ENCODE data around the gene ZNF320. TPM values are rescaled to one million over a fixed set of nuclear protein-coding genes. Genes with fewer than 3 reads are reported as not detected.
"Not testable (repeated sequence)": the region's sequence is repeated elsewhere in the genome, so short reads cannot be mapped to it uniquely, and the experiment has no call there.

The ZNF320 gene
- total RNA-seq, 2 donors from 2014 or later, result 20.0 to 42.9 TPM

- intact Hi-C loops (cut with DNase I), result no loop called here
- WGBS, result 50% methylated on average over 8 of the region's 8 CpGs
- DNase-seq (ENCODE audit: low spot score), result no peak
- Histone ChIP-seq H3K4me3 (no peak overlapping the region), H3K27ac (peak overlapping the region; percentile 74 to 80), H3K4me1 (replicated peaks) (peaks cover 13% of the 10 kb centered on the region), H3K9me3 (no peaks in the 10 kb centered on the region), H3K27me3 (replicated peaks; ENCODE audit: insufficient read depth) (no peaks in the 10 kb centered on the region), H3K36me3 (no peaks in the 10 kb centered on the region)
- TF ChIP-seq POLR2A (IDR thresholded peaks at IDR 0.05) (no peak), CTCF (IDR thresholded peaks at IDR 0.05) (no peak), POLR2AphosphoS5 (IDR thresholded peaks at IDR 0.05) (no peak)
Measured at GRCh38 chr19:52935434-52935833, 38.0 kb upstream of the ZNF320 start.

- H3K27me3 ChIP-seq (replicated peaks; ENCODE audit: insufficient read depth); H3K4me3 ChIP-seq; intact Hi-C loops (cut with DNase I); H3K36me3 ChIP-seq; H3K9me3 ChIP-seq; H3K4me1 ChIP-seq (replicated peaks); DNase-seq (ENCODE audit: low spot score): not testable (repeated sequence)
- peak overlapping the region; percentile 80 to 92 for H3K27ac ChIP-seq
- 71% methylated on average over 9 of the region's 9 CpGs for WGBS
Measured at GRCh38 chr19:52924641-52925040, 27.2 kb upstream of the ZNF320 start.

GRCh38 chr19:52923778-52924593 is 26.6 kb upstream of the ZNF320 start:
- Histone ChIP-seq H3K9me3 (no peaks in the 10 kb centered on the region), H3K27ac (peak overlapping the region; percentile 80 to 92), H3K27me3 (replicated peaks; ENCODE audit: insufficient read depth) (no peaks in the 10 kb centered on the region), H3K4me1 (replicated peaks) (peaks cover 5% of the 10 kb centered on the region), H3K36me3 (no peaks in the 10 kb centered on the region), H3K4me3 (peak overlapping the region; percentile 42 to 56)
- WGBS, result 36% methylated on average over 18 of the region's 18 CpGs
- intact Hi-C loops (cut with DNase I), result loop anchor here (2.0 kb wide), 1 partner anchor 39 kb away; the partner anchor contains the start of gene ZNF816
- TF ChIP-seq CTCF (IDR thresholded peaks at IDR 0.05) (no peak), POLR2AphosphoS5 (IDR thresholded peaks at IDR 0.05) (peak; percentile 3), POLR2A (IDR thresholded peaks at IDR 0.05) (peak; percentile 9)
- no peak for DNase-seq (ENCODE audit: low spot score)

GRCh38 chr19:52922841-52923777 is 25.7 kb upstream of the ZNF320 start, which contains the start of gene ZNF888:
TSS of gene ZNF888 (minus strand) at chr19:52923428. CDS start at chr19:52917873, 5,555 bp downstream.
- Histone ChIP-seq H3K4me3 (peak within 1 kb of the TSS; percentile 42 to 56), H3K36me3 (no peaks in the 10 kb centered on the region), H3K9me3 (no peaks in the 10 kb centered on the region), H3K27me3 (replicated peaks; ENCODE audit: insufficient read depth) (no peaks in the 10 kb centered on the region), H3K27ac (peak within 1 kb of the TSS; percentile 80 to 92), H3K4me1 (replicated peaks) (peaks cover 5% of the 10 kb centered on the region)
- WGBS, result 2% methylated on average over 55 of the region's 55 CpGs
- intact Hi-C loops (cut with DNase I), result loop anchor here (2.0 kb wide), 1 partner anchor 40 kb away; the partner anchor contains the start of gene ZNF816
- peak; percentile 88 for TF ChIP-seq POLR2AphosphoS5 (IDR thresholded peaks at IDR 0.05)
- TF ChIP-seq CTCF (IDR thresholded peaks at IDR 0.05), result peak in 1 of 4 experiments; percentile 8
- peak; percentile 81 for TF ChIP-seq POLR2A (IDR thresholded peaks at IDR 0.05)
- peak; percentile 92 for DNase-seq (ENCODE audit: low spot score)

- no peaks in the 10 kb centered on the region for H3K27me3 ChIP-seq (replicated peaks; ENCODE audit: insufficient read depth)
- H3K9me3 ChIP-seq, result no peaks in the 10 kb centered on the region
- no peaks in the 10 kb centered on the region for H3K36me3 ChIP-seq
- intact Hi-C loops (cut with DNase I), result no loop called here
- no peak for DNase-seq (ENCODE audit: low spot score)
- H3K4me3 ChIP-seq, result no peak overlapping the region
- no peak overlapping the region for H3K27ac ChIP-seq
- no peak for TF ChIP-seq POLR2AphosphoS5 (IDR thresholded peaks at IDR 0.05)
- TF ChIP-seq CTCF (IDR thresholded peaks at IDR 0.05), result no peak
- TF ChIP-seq POLR2A (IDR thresholded peaks at IDR 0.05), result no peak
- H3K4me1 ChIP-seq (replicated peaks), result peaks cover 5% of the 10 kb centered on the region
- 97% methylated on average over 5 of the region's 5 CpGs for WGBS
Measured at GRCh38 chr19:52917531-52917930, 20.1 kb upstream of the ZNF320 start.
